Cardiac fibroblast (primary cell): ENCODE data around the gene ASB1.
A peak's percentile ranks its signal among the peaks of the same experiment; 100 is the strongest.

Experiments used
- DNase-seq, 2 donors: peaks; one replicate each; pipeline versions ENCODE4 v3.0.0 to v3.0.0-alpha.2; 2010; ENCODE audit warnings: low read depth in 2 of 2
- H3K4me3 ChIP-seq, 2 donors: replicated peaks in 1 of 2; 1 replicate in 1 of 2; 2 replicates in 1 of 2; pipeline ENCODE4 v1.5.1; 2011; ENCODE audit warnings: low read depth in 2 of 2, low read length in 2 of 2, mild to moderate bottlenecking in 2 of 2, moderate library complexity in 1 of 2
- CTCF ChIP-seq: IDR thresholded peaks from one replicate; pipeline ENCODE4 v1.5.1; 2011; ENCODE audit warnings: low read depth, mild to moderate bottlenecking, low read length, inconsistent platforms

The ASB1 gene

GRCh38 chr2:238418196-238418998, 8.3 kb upstream of the ASB1 start:
- TF ChIP-seq CTCF, result no peak
- H3K4me3 ChIP-seq, result no peak overlapping the region
- DNase-seq, result no peak

- no peak for TF ChIP-seq CTCF
- no peak for DNase-seq
- no peak overlapping the region for H3K4me3 ChIP-seq
Measured at GRCh38 chr2:238418999-238419546, 7.7 kb upstream of the ASB1 start.

- no peak for DNase-seq
- TF ChIP-seq CTCF, result no peak
- no peak overlapping the region for H3K4me3 ChIP-seq
Measured at GRCh38 chr2:238420442-238420841, 6.3 kb upstream of the ASB1 start.

GRCh38 chr2:238420878-238421694, 5.6 kb upstream of the ASB1 start:
- DNase-seq, result peak in 1 of 2 donors; percentile 35
- H3K4me3 ChIP-seq, result no peak overlapping the region
- TF ChIP-seq CTCF, result no peak

- TF ChIP-seq CTCF, result no peak
- H3K4me3 ChIP-seq, result no peak overlapping the region
- no peak for DNase-seq
Measured at GRCh38 chr2:238421695-238422035, 5.1 kb upstream of the ASB1 start.

GRCh38 chr2:238422285-238422684, 4.4 kb upstream of the ASB1 start:
- H3K4me3 ChIP-seq, result no peak overlapping the region
- DNase-seq, result no peak
- TF ChIP-seq CTCF, result no peak
